Measurements from ENCODE around the gene ZNF462.

GRCh38 chr9:107044872-107045271, 181.9 kb downstream of the ZNF462 start:
- TF ChIP-seq CTCF (IDR thresholded peaks at IDR 0.05) (peak in 1 of 6 experiments; percentile 31), POLR2A (IDR thresholded peaks at IDR 0.05) (no peak)
